GM23338 (cell line): ENCODE data around the gene BMX.

Experiments
- CREB1 ChIP-seq: fragments of 250-450 bp; sonication (Bioruptor Pico); IDR thresholded peaks from 2 replicates; pipeline ENCODE4 v1.5.0; 2020; ENCODE audit warnings: low read depth, mild to moderate bottlenecking, moderate library complexity
- CTCF ChIP-seq, 2 experiments: fragments of 200-600 bp in 1 of 2; sonication (generic) in 1 of 2; conservative IDR thresholded peaks; 2 replicates each; pipeline versions ENCODE4 v1.5.1 to v1.6.1; 2016 to 2017; ENCODE audit warnings: antibody characterized with exemption in 2 of 2, low read depth in 2 of 2, mild to moderate bottlenecking in 2 of 2, moderate library complexity in 1 of 2

- TF ChIP-seq CTCF (conservative IDR thresholded peaks at IDR 0.05; ENCODE audit: low read depth in 2 of 2) (no peak), CREB1 (CRISPR knock-in tag) (no peak)
Measured at GRCh38 chrX:15472531-15472930, 28.1 kb upstream of the BMX start.
